MCF 10A (cell line): ENCODE data around the gene ROCK2. TPM values are rescaled to one million over a fixed set of nuclear protein-coding genes. Genes with fewer than 3 reads are reported as not detected.

Experiments used
- BruUV-seq: library from RNA; stranded (reverse); fragments of 400-500 nt; replicated peaks from 2 replicates; lab custom pipeline; 2021; lab: Mats Ljungman, UMichigan
- CTCF ChIA-PET: fragments of 300-600 bp; sonication (Branson Sonifier 250); formaldehyde crosslinking; extraction: SDS; loops from one replicate; lab custom pipeline; 2021; ENCODE audit warnings: antibody characterized with exemption, inconsistent platforms; lab: Yijun Ruan, JAX
- POLR2A ChIA-PET: fragments of 300-600, 350-650 bp; sonication (Branson Sonifier 250); formaldehyde crosslinking; extraction: SDS; loops from one replicate; lab custom pipeline; 2020; ENCODE audit warnings: antibody characterized with exemption, inconsistent platforms; lab: Yijun Ruan, JAX
- DNase-seq: peaks from one replicate; pipeline ENCODE4 v3.0.0-alpha.2; 2018; ENCODE audit not compliant: unreplicated experiment
- H3K27ac Mint-ChIP-seq: one replicate; pipeline ENCODE4 v1.8.0; 2022; ENCODE audit warnings: mild to moderate bottlenecking, low read depth, mixed read lengths; ENCODE audit not compliant: unreplicated experiment
- H3K27me3 Mint-ChIP-seq: one replicate; pipeline ENCODE4 v1.8.0; 2022; ENCODE audit warnings: mixed read lengths; ENCODE audit not compliant: insufficient read depth, unreplicated experiment
- H3K36me3 Mint-ChIP-seq: one replicate; pipeline ENCODE4 v1.8.0; 2022; ENCODE audit warnings: mild to moderate bottlenecking, moderate library complexity, mixed read lengths; ENCODE audit not compliant: insufficient read depth, unreplicated experiment
- H3K4me1 Mint-ChIP-seq: one replicate; pipeline ENCODE4 v1.8.0; 2022; ENCODE audit warnings: mixed read lengths; ENCODE audit not compliant: insufficient read depth, unreplicated experiment
- H3K4me3 Mint-ChIP-seq: one replicate; pipeline ENCODE4 v1.8.0; 2022; ENCODE audit warnings: mild to moderate bottlenecking, moderate library complexity, mixed read lengths; ENCODE audit not compliant: unreplicated experiment
- H3K9me3 Mint-ChIP-seq: one replicate; pipeline ENCODE4 v1.8.0; 2022; ENCODE audit warnings: mixed read lengths; ENCODE audit not compliant: unreplicated experiment
- CTCF ChIP-seq: fragments of 200-600 bp; IDR thresholded peaks from one replicate; pipeline ENCODE4 v1.8.0; 2022; ENCODE audit warnings: antibody characterized with exemption, mild to moderate bottlenecking; ENCODE audit not compliant: unreplicated experiment
- intact Hi-C: fragments of 100-400 bp; cut with micrococcal nuclease; formaldehyde crosslinking; loops from 2 replicates; pipeline ENCODE4 v1.14.1; 2022
- total RNA-seq: library from RNA; stranded (reverse); gene quantifications from 2 replicates; pipeline ENCODE4 v1.2.3, GENCODE V29; 2022

Gene ROCK2
- total RNA-seq, 1 experiment from 2014 or later = 40.7 TPM

DNA sequence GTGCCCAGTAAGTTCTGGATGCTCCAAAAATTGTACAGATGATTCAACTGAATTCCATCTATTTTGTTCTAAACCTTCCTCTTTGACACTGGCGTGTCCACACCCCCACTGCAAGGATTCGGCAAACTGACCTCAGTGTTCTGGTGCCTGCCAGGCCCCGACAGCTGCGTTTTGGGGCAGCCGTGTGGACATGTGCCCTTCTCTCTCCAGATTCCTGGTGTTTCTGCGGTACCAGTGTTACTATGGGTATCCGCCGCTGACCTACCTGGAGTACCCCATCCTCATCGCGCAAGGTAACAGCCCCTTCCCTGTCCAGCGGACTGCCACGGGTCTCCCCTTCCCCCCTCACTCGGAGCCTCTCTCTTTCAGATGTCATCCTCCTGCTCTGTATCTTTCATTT is 184.2 kb downstream of the ROCK2 start:
- Mint-ChIP-seq H3K27me3 (no peaks in the 10 kb centered on the region), H3K4me1 (no peaks in the 10 kb centered on the region), H3K27ac (no peak overlapping the region), H3K36me3 (peaks cover 6% of the 10 kb centered on the region), H3K4me3 (no peak overlapping the region), H3K9me3 (no peaks in the 10 kb centered on the region)
- ChIA-PET CTCF (interaction anchor here (0.7 to 1.8 kb wide), 2 partner anchors 28 to 337 kb away, joined by 3 to 7 read pairs; a partner anchor contains a TSS), POLR2A (no interaction called here)
- intact Hi-C loops = no loop called here
- no peak for DNase-seq
- no peak for TF ChIP-seq CTCF
- BruUV-seq = no TSS peak

- Mint-ChIP-seq H3K27me3 (no peaks in the 10 kb centered on the region), H3K9me3 (no peaks in the 10 kb centered on the region), H3K4me3 (no peak overlapping the region), H3K36me3 (peaks cover 6% of the 10 kb centered on the region), H3K27ac (no peak overlapping the region), H3K4me1 (no peaks in the 10 kb centered on the region)
- BruUV-seq = no TSS peak
- ChIA-PET POLR2A (no interaction called here), CTCF (interaction anchor here (0.7 kb wide), 1 partner anchor 337 kb away, joined by 3 read pairs; no protein-coding TSS in a partner anchor)
- no peak for TF ChIP-seq CTCF
- DNase-seq = no peak
- intact Hi-C loops = no loop called here
Observed at GRCh38 chr2:11159574-11160170, 184.8 kb downstream of the ROCK2 start.

GRCh38 chr2:11158916-11159573 is 185.4 kb downstream of the ROCK2 start:
- no peak for TF ChIP-seq CTCF
- Mint-ChIP-seq H3K4me1 (no peaks in the 10 kb centered on the region), H3K27me3 (no peaks in the 10 kb centered on the region), H3K27ac (no peak overlapping the region), H3K9me3 (no peaks in the 10 kb centered on the region), H3K36me3 (peaks cover 3% of the 10 kb centered on the region), H3K4me3 (no peak overlapping the region)
- BruUV-seq = no TSS peak
- no peak for DNase-seq
- ChIA-PET POLR2A (no interaction called here), CTCF (no interaction called here)
- intact Hi-C loops = no loop called here

DNA sequence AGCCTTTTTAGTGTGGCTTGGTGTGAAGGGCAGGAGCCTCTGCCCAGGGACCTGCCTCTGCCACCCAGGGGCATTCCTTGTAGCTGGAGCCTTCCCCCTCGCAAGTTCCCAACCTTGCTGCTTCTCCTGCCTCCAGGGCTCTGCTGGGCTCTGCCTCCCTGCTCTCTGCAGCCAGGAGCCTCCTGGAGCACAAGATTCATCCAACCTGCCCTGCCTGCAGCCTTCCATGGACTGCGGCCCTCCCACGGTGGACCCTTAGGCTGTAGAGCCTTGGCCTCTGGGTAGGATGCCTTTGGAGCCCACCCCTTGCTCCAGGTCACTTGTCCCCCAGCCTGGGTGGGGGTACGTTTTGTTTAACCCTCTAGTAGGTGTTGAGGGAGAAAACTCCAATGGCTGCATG is 186.7 kb downstream of the ROCK2 start:
- Mint-ChIP-seq H3K36me3 (no peaks in the 10 kb centered on the region), H3K4me3 (no peak overlapping the region), H3K27me3 (no peaks in the 10 kb centered on the region), H3K9me3 (no peaks in the 10 kb centered on the region), H3K27ac (no peak overlapping the region), H3K4me1 (no peaks in the 10 kb centered on the region)
- BruUV-seq = no TSS peak
- POLR2A ChIA-PET = no interaction called here
- TF ChIP-seq CTCF = no peak
- no peak for DNase-seq
- intact Hi-C loops = no loop called here
- CTCF ChIA-PET = no interaction called here
